ENCODE measurements around the gene SCGB2B2. TPM values are rescaled to one million over a fixed set of nuclear protein-coding genes. Genes with fewer than 3 reads are reported as not detected.
"Not testable (repeated sequence)": the region's sequence is repeated elsewhere in the genome, so short reads cannot be mapped to it uniquely, and the experiment has no call there.

SCGB2B2 gene
- polyA plus RNA-seq, 2 donors: 0.04 to 0.16 TPM

- H3K4me3 ChIP-seq (ENCODE audit: low read depth in 1 of 2, low read length in 2 of 2); H3K36me3 ChIP-seq (ENCODE audit: control insufficient read depth in 2 of 2, insufficient read depth in 2 of 2, low read length in 1 of 2); H3K9me3 ChIP-seq (ENCODE audit: control insufficient read depth in 2 of 2, insufficient read depth in 1 of 2, low read depth in 1 of 2, low read length in 1 of 2); H3K27me3 ChIP-seq (ENCODE audit: control insufficient read depth in 1 of 2, insufficient read depth in 2 of 2, low read length in 2 of 2); H3K4me1 ChIP-seq (ENCODE audit: control insufficient read depth in 2 of 2, insufficient read depth in 2 of 2, low read length in 1 of 2); H3K27ac ChIP-seq (ENCODE audit: low read depth in 2 of 2, low read length in 1 of 2): not testable (repeated sequence)
- WGBS, 2 donors: 76 to 78% methylated on average over 4 of the region's 4 CpGs
Measured at GRCh38 chr19:34665275-34665674, 11.7 kb downstream of the SCGB2B2 start.

- no peak overlapping the region for H3K4me3 ChIP-seq (ENCODE audit: low read depth in 1 of 2, low read length in 2 of 2)
- 87 to 92% methylated on average over 6 of the region's 6 CpGs for WGBS, 2 donors
- H3K27me3 ChIP-seq (ENCODE audit: control insufficient read depth in 1 of 2, insufficient read depth in 2 of 2, low read length in 2 of 2): no peaks in the 10 kb centered on the region
- H3K4me1 ChIP-seq (ENCODE audit: control insufficient read depth in 2 of 2, insufficient read depth in 2 of 2, low read length in 1 of 2): peaks cover 0 to 2% of the 10 kb centered on the region in 2 donors
- no peaks in the 10 kb centered on the region for H3K36me3 ChIP-seq (ENCODE audit: control insufficient read depth in 2 of 2, insufficient read depth in 2 of 2, low read length in 1 of 2)
- H3K9me3 ChIP-seq (ENCODE audit: control insufficient read depth in 2 of 2, insufficient read depth in 1 of 2, low read depth in 1 of 2, low read length in 1 of 2): no peaks in the 10 kb centered on the region
- H3K27ac ChIP-seq (ENCODE audit: low read depth in 2 of 2, low read length in 1 of 2): no peak overlapping the region
Measured at GRCh38 chr19:34664870-34665269, 12.1 kb downstream of the SCGB2B2 start.

GRCh38 chr19:34664168-34664567, 12.8 kb downstream of the SCGB2B2 start:
- Histone ChIP-seq H3K9me3 (ENCODE audit: control insufficient read depth in 2 of 2, insufficient read depth in 1 of 2, low read depth in 1 of 2, low read length in 1 of 2) (no peaks in the 10 kb centered on the region), H3K4me1 (ENCODE audit: control insufficient read depth in 2 of 2, insufficient read depth in 2 of 2, low read length in 1 of 2) (no peaks in the 10 kb centered on the region), H3K27me3 (ENCODE audit: control insufficient read depth in 1 of 2, insufficient read depth in 2 of 2, low read length in 2 of 2) (no peaks in the 10 kb centered on the region), H3K4me3 (ENCODE audit: low read depth in 1 of 2, low read length in 2 of 2) (no peak overlapping the region), H3K36me3 (ENCODE audit: control insufficient read depth in 2 of 2, insufficient read depth in 2 of 2, low read length in 1 of 2) (no peaks in the 10 kb centered on the region), H3K27ac (ENCODE audit: low read depth in 2 of 2, low read length in 1 of 2) (no peak overlapping the region)
- 62 to 72% methylated on average over 3 of the region's 3 CpGs for WGBS, 2 donors

GRCh38 chr19:34662919-34663318, 14.0 kb downstream of the SCGB2B2 start:
- Histone ChIP-seq H3K27ac (ENCODE audit: low read depth in 2 of 2, low read length in 1 of 2) (no peak overlapping the region), H3K4me3 (ENCODE audit: low read depth in 1 of 2, low read length in 2 of 2) (no peak overlapping the region), H3K4me1 (ENCODE audit: control insufficient read depth in 2 of 2, insufficient read depth in 2 of 2, low read length in 1 of 2) (no peaks in the 10 kb centered on the region), H3K36me3 (ENCODE audit: control insufficient read depth in 2 of 2, insufficient read depth in 2 of 2, low read length in 1 of 2) (no peaks in the 10 kb centered on the region), H3K9me3 (ENCODE audit: control insufficient read depth in 2 of 2, insufficient read depth in 1 of 2, low read depth in 1 of 2, low read length in 1 of 2) (no peaks in the 10 kb centered on the region), H3K27me3 (ENCODE audit: control insufficient read depth in 1 of 2, insufficient read depth in 2 of 2, low read length in 2 of 2) (no peaks in the 10 kb centered on the region)
- 48 to 49% methylated on average over 5 of the region's 5 CpGs for WGBS, 2 donors

- Histone ChIP-seq H3K4me3 (ENCODE audit: low read depth in 1 of 2, low read length in 2 of 2) (no peak overlapping the region), H3K9me3 (ENCODE audit: control insufficient read depth in 2 of 2, insufficient read depth in 1 of 2, low read depth in 1 of 2, low read length in 1 of 2) (no peaks in the 10 kb centered on the region), H3K27me3 (ENCODE audit: control insufficient read depth in 1 of 2, insufficient read depth in 2 of 2, low read length in 2 of 2) (no peaks in the 10 kb centered on the region), H3K36me3 (ENCODE audit: control insufficient read depth in 2 of 2, insufficient read depth in 2 of 2, low read length in 1 of 2) (no peaks in the 10 kb centered on the region), H3K27ac (ENCODE audit: low read depth in 2 of 2, low read length in 1 of 2) (no peak overlapping the region), H3K4me1 (ENCODE audit: control insufficient read depth in 2 of 2, insufficient read depth in 2 of 2, low read length in 1 of 2) (no peaks in the 10 kb centered on the region)
- 75 to 85% methylated on average over 3 of the region's 3 CpGs for WGBS, 2 donors
Measured at GRCh38 chr19:34661357-34661756, 15.6 kb downstream of the SCGB2B2 start.

GRCh38 chr19:34655651-34656050, 21.3 kb downstream of the SCGB2B2 start:
- Histone ChIP-seq H3K36me3 (ENCODE audit: control insufficient read depth in 2 of 2, insufficient read depth in 2 of 2, low read length in 1 of 2) (no peaks in the 10 kb centered on the region), H3K4me1 (ENCODE audit: control insufficient read depth in 2 of 2, insufficient read depth in 2 of 2, low read length in 1 of 2) (no peaks in the 10 kb centered on the region), H3K27ac (ENCODE audit: low read depth in 2 of 2, low read length in 1 of 2) (no peak overlapping the region), H3K9me3 (ENCODE audit: control insufficient read depth in 2 of 2, insufficient read depth in 1 of 2, low read depth in 1 of 2, low read length in 1 of 2) (no peaks in the 10 kb centered on the region), H3K27me3 (ENCODE audit: control insufficient read depth in 1 of 2, insufficient read depth in 2 of 2, low read length in 2 of 2) (no peaks in the 10 kb centered on the region), H3K4me3 (ENCODE audit: low read depth in 1 of 2, low read length in 2 of 2) (no peak overlapping the region)
- 66 to 67% methylated on average over 2 of the region's 2 CpGs for WGBS, 2 donors

GRCh38 chr19:34654796-34655195, 22.2 kb downstream of the SCGB2B2 start:
- Histone ChIP-seq H3K4me1 (ENCODE audit: control insufficient read depth in 2 of 2, insufficient read depth in 2 of 2, low read length in 1 of 2) (no peaks in the 10 kb centered on the region), H3K9me3 (ENCODE audit: control insufficient read depth in 2 of 2, insufficient read depth in 1 of 2, low read depth in 1 of 2, low read length in 1 of 2) (no peaks in the 10 kb centered on the region), H3K36me3 (ENCODE audit: control insufficient read depth in 2 of 2, insufficient read depth in 2 of 2, low read length in 1 of 2) (no peaks in the 10 kb centered on the region), H3K27me3 (ENCODE audit: control insufficient read depth in 1 of 2, insufficient read depth in 2 of 2, low read length in 2 of 2) (no peaks in the 10 kb centered on the region), H3K4me3 (ENCODE audit: low read depth in 1 of 2, low read length in 2 of 2) (no peak overlapping the region), H3K27ac (ENCODE audit: low read depth in 2 of 2, low read length in 1 of 2) (no peak overlapping the region)
- WGBS, 2 donors: 39 to 44% methylated on average over 2 of the region's 2 CpGs

- Histone ChIP-seq H3K4me1 (ENCODE audit: control insufficient read depth in 2 of 2, insufficient read depth in 2 of 2, low read length in 1 of 2) (no peaks in the 10 kb centered on the region), H3K4me3 (ENCODE audit: low read depth in 1 of 2, low read length in 2 of 2) (no peak overlapping the region), H3K27ac (ENCODE audit: low read depth in 2 of 2, low read length in 1 of 2) (no peak overlapping the region), H3K27me3 (ENCODE audit: control insufficient read depth in 1 of 2, insufficient read depth in 2 of 2, low read length in 2 of 2) (no peaks in the 10 kb centered on the region), H3K9me3 (ENCODE audit: control insufficient read depth in 2 of 2, insufficient read depth in 1 of 2, low read depth in 1 of 2, low read length in 1 of 2) (no peaks in the 10 kb centered on the region), H3K36me3 (ENCODE audit: control insufficient read depth in 2 of 2, insufficient read depth in 2 of 2, low read length in 1 of 2) (no peaks in the 10 kb centered on the region)
- 69 to 82% methylated on average over 2 of the region's 2 CpGs for WGBS, 2 donors
Measured at GRCh38 chr19:34651747-34652146, 25.2 kb downstream of the SCGB2B2 start.

GRCh38 chr19:34649886-34650543, 26.9 kb downstream of the SCGB2B2 start:
- Histone ChIP-seq H3K36me3 (ENCODE audit: control insufficient read depth in 2 of 2, insufficient read depth in 2 of 2, low read length in 1 of 2) (no peaks in the 10 kb centered on the region), H3K27me3 (ENCODE audit: control insufficient read depth in 1 of 2, insufficient read depth in 2 of 2, low read length in 2 of 2) (no peaks in the 10 kb centered on the region), H3K4me3 (ENCODE audit: low read depth in 1 of 2, low read length in 2 of 2) (no peak overlapping the region), H3K9me3 (ENCODE audit: control insufficient read depth in 2 of 2, insufficient read depth in 1 of 2, low read depth in 1 of 2, low read length in 1 of 2) (no peaks in the 10 kb centered on the region), H3K27ac (ENCODE audit: low read depth in 2 of 2, low read length in 1 of 2) (no peak overlapping the region), H3K4me1 (ENCODE audit: control insufficient read depth in 2 of 2, insufficient read depth in 2 of 2, low read length in 1 of 2) (no peaks in the 10 kb centered on the region)
- 89 to 90% methylated on average over 9 of the region's 9 CpGs for WGBS, 2 donors

GRCh38 chr19:34645551-34645950, 31.4 kb downstream of the SCGB2B2 start:
- H3K36me3 ChIP-seq (ENCODE audit: control insufficient read depth in 2 of 2, insufficient read depth in 2 of 2, low read length in 1 of 2): no peaks in the 10 kb centered on the region
- no peaks in the 10 kb centered on the region for H3K4me1 ChIP-seq (ENCODE audit: control insufficient read depth in 2 of 2, insufficient read depth in 2 of 2, low read length in 1 of 2)
- WGBS, 2 donors: 58 to 68% methylated on average over 5 of the region's 5 CpGs
- H3K27me3 ChIP-seq (ENCODE audit: control insufficient read depth in 1 of 2, insufficient read depth in 2 of 2, low read length in 2 of 2): no peaks in the 10 kb centered on the region
- H3K4me3 ChIP-seq (ENCODE audit: low read depth in 1 of 2, low read length in 2 of 2): no peak overlapping the region
- no peaks in the 10 kb centered on the region for H3K9me3 ChIP-seq (ENCODE audit: control insufficient read depth in 2 of 2, insufficient read depth in 1 of 2, low read depth in 1 of 2, low read length in 1 of 2)
- H3K27ac ChIP-seq (ENCODE audit: low read depth in 2 of 2, low read length in 1 of 2): no peak overlapping the region

Data from esophagus (tissue), 2 donors.